ENCODE results near the gene KRTAP10-9.

DNA sequence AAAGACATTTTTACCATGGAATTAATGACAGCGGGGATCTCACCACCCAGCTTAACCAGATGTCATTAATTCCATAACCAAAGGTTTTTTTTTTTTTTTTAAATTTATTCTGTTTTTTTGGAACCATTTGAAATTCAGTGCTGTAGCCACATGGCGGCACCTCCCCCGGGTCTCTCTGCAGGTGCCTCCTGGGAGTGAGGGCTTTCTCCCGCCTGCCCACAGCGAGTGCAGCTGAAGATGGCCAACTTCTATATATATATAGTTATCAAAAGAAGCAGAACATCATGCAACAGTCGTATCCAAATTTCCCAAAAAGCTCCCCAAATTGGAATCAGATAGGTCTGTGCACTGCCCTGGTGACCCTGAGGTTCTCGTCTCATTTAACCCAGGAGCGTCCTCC is 11.4 kb upstream of the KRTAP10-9 start:
- TF ChIP-seq, protein P1, sequence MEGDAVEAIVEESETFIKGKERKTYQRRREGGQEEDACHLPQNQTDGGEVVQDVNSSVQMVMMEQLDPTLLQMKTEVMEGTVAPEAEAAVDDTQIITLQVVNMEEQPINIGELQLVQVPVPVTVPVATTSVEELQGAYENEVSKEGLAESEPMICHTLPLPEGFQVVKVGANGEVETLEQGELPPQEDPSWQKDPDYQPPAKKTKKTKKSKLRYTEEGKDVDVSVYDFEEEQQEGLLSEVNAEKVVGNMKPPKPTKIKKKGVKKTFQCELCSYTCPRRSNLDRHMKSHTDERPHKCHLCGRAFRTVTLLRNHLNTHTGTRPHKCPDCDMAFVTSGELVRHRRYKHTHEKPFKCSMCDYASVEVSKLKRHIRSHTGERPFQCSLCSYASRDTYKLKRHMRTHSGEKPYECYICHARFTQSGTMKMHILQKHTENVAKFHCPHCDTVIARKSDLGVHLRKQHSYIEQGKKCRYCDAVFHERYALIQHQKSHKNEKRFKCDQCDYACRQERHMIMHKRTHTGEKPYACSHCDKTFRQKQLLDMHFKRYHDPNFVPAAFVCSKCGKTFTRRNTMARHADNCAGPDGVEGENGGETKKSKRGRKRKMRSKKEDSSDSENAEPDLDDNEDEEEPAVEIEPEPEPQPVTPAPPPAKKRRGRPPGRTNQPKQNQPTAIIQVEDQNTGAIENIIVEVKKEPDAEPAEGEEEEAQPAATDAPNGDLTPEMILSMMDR (IDR thresholded peaks at IDR 0.05): no peak
- no peak for TF ChIP-seq POLR2A (IDR thresholded peaks at IDR 0.05)

Measured in vagina (tissue), 2 donors.